ENCODE data around the gene MTOR.
"Not testable (repeated sequence)": the region's sequence is repeated elsewhere in the genome, so short reads cannot be mapped to it uniquely, and the experiment has no call there.

MTOR gene

GRCh38 chr1:11214698-11215380 is 47.5 kb downstream of the MTOR start:
- DNase-seq, result no peak

DNA sequence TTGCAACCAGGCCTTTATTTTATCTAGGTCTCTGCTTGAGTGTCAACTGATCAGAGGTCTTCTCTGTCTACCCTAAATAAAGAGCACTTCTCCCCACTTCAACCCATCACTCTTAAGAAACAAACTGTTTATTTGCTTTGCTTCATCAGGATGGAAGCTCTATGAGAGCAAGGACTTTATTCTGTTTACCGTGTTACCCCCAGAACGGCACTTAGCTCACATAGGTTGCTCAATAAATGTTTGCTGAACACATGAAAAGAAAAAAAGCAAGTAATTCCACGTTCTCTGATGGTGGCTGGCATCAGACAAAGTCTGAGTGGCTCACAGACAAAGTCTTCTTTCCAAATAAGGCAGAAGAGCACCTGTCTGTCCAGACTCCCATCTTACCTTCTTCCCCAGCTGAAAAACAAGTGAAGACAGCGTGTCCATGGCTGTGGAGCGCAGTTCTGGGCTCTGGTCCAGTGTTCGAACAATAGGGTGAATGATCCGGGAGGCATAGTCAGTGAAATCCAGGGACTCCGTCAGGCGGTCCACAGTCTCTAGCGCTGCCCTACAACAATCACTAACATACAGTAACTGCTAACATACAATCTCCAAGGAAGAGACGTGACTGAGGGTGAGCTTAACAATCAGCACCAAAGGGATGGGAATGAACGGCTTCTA is 50.3 kb downstream of the MTOR start:
- no peak for DNase-seq

GRCh38 chr1:11211461-11211860 is 50.9 kb downstream of the MTOR start:
- no peak for DNase-seq

DNA sequence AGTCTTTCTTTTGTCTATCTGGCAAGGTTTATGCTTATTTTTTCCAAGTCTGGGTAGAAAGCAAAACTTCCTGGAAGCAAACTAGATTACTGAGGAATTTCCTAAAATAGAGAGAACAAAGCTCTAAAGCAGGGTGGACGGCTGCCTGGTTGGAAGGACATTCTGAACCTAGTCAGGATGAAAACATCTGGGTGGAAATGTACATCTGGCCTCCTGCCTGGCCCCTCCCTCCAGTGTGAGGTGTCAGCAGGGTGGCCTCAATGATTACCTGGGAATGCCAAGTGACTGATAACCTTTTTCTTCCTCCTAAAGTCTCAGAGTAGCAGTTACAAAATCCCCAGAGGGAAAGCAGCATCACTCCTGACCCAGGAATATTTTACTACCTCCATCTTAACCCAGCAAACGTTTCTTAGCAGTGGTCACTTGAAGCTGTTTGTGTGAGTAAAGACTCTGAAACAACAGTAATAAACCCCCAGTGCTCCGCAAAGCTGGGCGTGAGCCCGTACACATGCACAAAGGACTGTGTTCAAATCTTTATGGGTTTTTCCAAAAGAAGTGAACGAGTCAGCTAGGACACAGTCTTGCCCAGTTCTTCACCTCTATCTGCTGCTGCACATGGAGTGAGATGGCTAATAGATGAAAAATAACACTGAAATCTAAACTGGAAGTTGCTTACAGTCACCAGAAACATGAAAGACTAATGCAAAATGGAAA is 54.3 kb downstream of the MTOR start:
- DNase-seq, result no peak

- DNase-seq, result no peak
Observed at GRCh38 chr1:11204396-11205190, 57.8 kb downstream of the MTOR start.

DNA sequence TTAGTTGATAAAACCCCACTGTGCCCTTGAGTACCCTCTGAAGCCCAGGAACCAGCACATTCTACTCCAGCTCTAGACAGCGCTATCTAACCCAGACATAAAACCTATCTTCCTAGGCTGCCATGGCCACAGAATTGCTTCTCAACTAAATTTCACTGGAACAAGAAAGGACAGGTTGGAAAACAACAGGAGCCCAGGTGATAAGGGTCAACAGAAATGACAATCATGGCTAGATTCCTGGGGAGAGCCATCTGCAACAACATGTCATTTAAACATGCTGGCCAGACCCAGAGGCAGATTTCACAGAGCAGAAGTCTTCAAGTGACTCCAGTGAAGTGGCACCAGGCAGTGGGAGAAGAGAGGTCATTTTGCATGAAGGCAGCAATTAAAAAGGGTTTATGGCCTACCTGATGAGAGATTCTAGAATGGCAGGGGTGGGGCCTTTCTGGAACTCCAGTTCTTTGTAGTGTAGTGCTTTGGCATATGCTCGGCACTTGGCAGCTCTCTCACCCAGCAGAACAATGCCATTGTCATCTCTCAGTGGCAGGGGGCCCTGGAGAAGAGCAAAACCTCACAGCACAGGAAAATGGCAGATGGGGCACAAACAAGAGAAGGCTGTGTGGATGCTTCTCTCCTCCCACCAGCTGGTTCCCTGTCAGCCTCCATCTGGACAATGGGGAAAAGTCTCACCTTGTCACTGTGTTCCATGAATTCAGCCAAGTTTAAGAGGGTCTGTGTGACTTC is 63.3 kb downstream of the MTOR start:
- no peak for DNase-seq

DNA sequence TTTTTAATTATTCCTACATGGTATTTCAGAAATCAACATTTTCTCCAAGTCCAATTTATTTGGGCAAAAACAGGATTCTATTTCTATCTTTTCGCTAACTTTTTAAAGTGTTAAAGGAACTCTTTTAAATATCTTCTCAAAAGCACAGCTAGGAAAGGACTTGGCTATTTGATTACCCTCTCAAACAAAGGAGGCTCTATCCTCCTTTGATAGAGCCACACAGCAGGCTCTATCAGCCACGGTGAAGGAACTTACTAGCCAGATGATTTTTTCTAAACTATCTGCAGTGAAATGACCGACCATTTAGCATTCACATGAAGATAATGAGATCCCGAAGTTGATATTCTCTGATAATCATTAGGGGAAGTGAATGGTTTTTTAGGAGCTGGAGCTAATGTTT is 64.1 kb downstream of the MTOR start:
- no peak for DNase-seq

DNA sequence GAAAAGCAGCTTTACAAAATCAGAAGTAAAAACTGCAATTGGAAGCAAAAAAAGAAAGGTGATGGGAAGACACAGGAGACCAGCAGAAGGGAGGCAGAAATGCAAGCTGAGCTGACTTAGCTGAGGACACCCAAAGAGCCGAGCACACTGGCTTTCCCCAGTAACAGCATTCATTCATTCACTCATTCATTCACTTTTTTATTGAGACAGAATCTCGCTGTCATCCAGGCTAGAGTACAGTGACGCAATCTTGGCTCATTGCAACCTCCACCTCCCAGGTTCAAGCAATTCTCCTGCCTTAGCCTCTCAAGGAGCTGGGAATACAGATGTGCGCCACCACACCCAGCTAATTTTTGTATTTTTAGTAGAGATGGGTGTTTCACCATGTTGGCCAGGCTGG is 65.0 kb downstream of the MTOR start:
- DNase-seq, result no peak

DNA sequence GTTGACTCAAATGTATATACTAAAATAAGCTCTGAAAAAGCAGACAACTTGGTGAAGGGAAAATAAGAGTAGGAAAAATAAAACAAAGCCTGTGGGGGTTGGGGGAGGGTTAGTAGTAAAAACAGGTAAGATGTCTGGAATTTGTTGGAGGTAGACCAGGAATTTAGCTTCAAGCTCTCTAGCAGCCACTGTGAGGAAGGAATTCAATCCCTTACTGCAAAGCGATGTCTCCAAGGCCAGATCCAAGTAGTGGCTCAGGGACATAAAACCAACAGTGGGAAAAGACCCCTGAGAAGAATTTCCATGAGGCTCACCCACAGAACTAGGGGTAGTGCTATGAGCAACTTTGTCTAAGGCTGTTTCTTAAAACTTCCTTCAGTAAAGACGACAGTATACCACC is 65.4 kb downstream of the MTOR start:
- no peak for DNase-seq

- no peak for DNase-seq
Observed at GRCh38 chr1:11194407-11195176, 67.8 kb downstream of the MTOR start.

- no peak for DNase-seq
Observed at GRCh38 chr1:11193376-11193775, 69.0 kb downstream of the MTOR start.

DNA sequence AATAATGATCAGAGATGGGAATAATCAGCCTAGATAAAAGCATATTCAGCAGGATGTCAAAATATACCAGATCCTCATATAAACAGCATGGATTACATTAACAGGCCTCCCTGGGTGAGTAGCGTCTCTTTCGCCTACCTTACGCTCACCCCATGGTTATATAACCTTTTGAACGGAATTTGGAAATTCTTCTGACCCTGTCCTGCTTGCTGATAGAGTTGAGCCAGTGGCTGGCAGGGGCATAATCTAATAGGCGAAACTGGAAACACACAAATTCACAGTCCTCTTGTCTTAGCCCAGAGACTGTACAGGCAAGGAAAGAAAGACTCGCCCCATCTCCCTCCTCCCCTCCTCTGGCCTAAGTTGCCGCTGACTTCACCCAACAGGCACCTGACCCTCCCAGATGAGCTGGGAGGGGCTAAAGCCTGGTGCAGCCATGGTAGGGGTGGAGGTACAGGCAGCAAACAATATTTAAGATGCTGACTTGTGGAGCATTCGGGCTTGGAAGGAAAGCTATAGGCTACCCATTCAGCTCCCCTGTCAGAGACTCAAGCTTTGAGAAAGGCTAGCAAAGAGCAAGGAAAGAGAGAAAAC is 73.4 kb downstream of the MTOR start, which contains the start of gene ANGPTL7:
ANGPTL7 (plus strand) TSS at position 498 of the 594 bp plus-strand sequence. CDS start 225 bp downstream, outside the sequence.
- DNase-seq, result no peak

GRCh38 chr1:11188381-11188780 is 74.0 kb downstream of the MTOR start:
- no peak for DNase-seq

DNA sequence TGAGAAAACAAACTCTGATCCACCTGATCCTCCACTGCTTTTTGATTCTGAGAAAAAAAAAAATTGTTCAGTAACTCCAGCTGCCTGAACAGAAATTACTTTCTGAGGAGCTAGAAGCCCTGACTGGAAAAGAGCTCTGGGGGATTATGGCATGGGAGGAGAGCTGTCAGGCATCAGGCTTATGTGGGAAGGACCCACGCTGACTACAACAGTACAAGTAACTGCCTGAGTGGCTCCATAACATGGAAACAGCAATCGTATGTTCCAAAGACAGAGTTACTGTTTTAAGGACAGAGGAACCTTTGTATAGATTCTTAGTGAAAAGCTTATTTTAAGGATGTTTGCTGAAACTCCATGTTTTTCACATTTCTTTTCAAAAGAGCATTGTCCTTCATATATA is 74.4 kb downstream of the MTOR start:
- no peak for DNase-seq

DNA sequence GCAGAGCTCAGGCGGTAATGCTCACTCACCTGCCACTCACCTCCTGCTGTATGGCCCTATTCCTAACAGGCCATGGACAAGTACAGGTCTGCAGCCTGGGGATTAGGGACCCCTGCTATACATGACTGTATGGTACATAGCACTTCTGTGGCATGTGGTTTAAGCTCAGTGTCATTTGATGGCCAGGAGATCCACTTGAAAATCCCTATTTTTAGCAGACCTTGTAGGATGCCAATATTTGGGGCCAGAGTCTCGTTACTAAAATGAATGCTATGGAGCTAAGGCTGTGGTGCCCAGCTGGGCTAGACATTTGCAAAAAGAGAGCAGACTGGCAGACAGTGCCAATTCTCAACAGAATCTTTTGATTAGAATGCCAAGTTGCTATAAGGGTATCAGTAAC is 74.9 kb downstream of the MTOR start:
- DNase-seq, result no peak

- DNase-seq, result no peak
Observed at GRCh38 chr1:11187000-11187399, 75.4 kb downstream of the MTOR start.

- DNase-seq, result no peak
Observed at GRCh38 chr1:11184973-11185372, 77.4 kb downstream of the MTOR start.

- no peak for DNase-seq
Observed at GRCh38 chr1:11182884-11183283, 79.5 kb downstream of the MTOR start.

GRCh38 chr1:11180342-11180744 is 82.0 kb downstream of the MTOR start:
- no peak for DNase-seq

GRCh38 chr1:11179749-11180148 is 82.6 kb downstream of the MTOR start:
- DNase-seq, result not testable (repeated sequence)

DNA sequence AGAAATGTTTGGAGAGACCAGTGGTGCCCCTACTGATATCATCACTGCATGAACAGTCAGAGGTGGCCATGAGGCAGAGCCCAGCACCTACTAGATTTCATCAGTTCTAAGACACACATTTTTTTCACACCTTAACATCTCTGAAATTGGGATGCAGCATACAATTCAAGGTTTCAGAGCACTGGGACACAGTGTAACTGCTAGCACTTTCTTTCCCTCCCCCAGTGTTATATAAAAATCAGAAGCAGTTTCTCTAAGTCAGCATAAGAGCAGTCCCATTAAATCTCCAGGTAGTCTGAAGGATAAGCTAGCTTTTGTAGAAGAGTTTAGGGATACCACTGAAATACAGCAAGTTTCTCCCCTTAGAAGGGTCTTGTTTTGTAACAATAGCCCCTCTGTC is 83.2 kb downstream of the MTOR start:
- no peak for DNase-seq
